Measurements from ENCODE around the gene NUPR1. TPM values are rescaled to one million over a fixed set of nuclear protein-coding genes. Genes with fewer than 3 reads are reported as not detected.

Gene NUPR1
- total RNA-seq, 4 donors from 2014 or later, result 20.2 to 56.4 (median 40.1) TPM

DNA sequence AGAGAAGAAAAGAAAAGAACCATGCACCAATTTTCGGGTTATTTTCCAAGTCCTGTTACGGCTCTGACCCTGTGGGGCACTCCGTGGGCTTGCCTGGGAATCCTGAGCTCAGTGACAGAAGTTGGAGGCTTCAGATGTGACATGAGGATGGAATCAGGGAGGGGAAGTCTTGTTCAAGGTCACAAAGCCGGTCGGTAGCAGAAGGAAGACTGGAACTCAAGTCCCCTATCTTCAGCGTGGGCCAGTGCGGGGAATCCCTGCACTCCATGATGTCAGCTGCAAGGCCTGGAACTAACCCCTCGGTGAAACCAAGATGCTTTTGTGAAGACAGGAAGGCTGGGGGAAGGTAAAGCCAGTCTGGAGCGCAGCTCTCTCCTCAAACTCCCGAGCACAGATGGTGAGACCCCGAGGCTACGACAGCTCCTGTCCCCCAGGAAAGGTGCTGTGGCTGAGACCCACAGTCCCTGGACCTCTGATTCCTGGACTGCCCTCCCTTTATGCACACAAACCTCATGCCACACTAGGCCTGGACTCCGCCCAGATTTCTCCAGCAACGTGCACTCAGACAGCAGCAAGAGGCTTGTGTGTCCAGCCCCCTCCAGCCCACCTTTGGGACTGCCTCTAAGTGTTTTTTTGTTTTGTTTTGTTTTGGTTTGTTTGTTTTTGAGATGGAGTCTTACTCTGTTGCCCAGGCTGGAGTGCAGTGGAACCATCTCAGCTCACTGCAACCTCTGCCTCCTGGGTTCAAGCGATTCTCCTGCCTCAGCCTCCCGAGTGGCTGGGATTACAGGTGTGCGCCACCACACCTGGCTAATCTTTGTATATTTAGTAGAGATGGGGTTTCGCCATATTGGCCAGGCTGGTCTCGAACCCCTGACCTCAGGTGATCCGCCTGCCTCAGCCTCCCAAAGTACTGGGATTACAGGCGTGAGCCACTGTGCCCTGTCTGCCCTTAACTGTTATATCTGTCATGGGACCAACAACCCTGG lies 26.7 kb downstream of the NUPR1 start:
- DNase-seq (ENCODE audit: low spot score) (no peak), ATAC-seq (ENCODE audit: low FRiP score) (no peak)
- TF ChIP-seq, protein P1, sequence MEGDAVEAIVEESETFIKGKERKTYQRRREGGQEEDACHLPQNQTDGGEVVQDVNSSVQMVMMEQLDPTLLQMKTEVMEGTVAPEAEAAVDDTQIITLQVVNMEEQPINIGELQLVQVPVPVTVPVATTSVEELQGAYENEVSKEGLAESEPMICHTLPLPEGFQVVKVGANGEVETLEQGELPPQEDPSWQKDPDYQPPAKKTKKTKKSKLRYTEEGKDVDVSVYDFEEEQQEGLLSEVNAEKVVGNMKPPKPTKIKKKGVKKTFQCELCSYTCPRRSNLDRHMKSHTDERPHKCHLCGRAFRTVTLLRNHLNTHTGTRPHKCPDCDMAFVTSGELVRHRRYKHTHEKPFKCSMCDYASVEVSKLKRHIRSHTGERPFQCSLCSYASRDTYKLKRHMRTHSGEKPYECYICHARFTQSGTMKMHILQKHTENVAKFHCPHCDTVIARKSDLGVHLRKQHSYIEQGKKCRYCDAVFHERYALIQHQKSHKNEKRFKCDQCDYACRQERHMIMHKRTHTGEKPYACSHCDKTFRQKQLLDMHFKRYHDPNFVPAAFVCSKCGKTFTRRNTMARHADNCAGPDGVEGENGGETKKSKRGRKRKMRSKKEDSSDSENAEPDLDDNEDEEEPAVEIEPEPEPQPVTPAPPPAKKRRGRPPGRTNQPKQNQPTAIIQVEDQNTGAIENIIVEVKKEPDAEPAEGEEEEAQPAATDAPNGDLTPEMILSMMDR (IDR thresholded peaks at IDR 0.05), result no peak

DNA sequence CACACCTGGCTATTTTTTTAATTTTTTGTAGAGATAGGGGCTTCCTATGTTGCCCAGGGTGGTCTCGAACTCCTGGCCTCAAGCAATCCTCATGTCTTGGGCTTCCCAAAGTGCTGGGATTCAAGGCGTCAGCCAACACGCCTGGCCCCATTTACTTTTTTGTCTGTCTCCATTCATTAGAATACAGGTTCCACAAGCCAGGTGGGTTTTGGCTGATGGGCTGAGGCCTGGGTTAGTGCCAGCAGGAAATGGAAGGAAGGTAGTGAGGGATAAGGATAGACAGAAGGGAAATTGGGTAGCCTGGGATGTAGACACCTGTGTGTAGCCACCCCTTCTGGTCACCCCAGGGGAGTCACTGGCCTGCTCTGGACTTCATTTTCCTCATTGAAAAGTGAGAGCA lies 27.7 kb downstream of the NUPR1 start:
- DNase-seq (ENCODE audit: low spot score) (no peak), ATAC-seq (ENCODE audit: low FRiP score) (no peak)
- TF ChIP-seq, protein P1 (IDR thresholded peaks at IDR 0.05), result no peak

DNA sequence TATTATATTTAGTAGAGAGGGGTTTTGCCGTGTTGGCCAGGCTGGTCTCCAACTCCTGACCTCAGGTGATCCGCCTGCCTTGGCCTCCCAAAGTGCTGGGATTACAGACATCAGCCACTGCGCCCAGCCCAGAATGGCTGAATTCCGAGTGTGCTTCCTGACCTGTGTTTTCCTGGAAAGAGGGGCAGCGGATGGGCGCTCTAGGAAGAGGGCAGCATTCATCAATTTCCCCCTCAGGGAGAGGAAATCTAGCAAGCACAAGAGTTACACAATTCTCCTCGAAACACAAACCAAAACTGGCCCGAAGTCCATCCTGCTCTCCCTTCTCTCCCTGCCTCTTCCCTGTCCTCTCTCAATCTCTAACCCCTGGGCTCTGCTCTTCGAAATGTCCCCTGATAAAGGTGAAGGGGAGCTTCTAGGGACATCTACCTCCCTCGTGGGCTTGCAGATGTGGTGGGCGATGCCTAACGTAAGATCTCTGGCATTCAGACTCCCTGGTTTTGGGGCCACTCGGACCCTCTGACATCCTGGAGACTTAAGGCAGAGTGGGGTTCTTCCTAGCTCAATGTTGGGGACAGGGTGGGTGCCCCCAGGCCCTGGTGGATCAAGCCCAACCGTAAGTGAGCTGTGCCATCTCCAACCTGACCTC lies 33.2 kb downstream of the NUPR1 start:
- ATAC-seq (ENCODE audit: low FRiP score) (no peak), DNase-seq (ENCODE audit: low spot score) (no peak)
- TF ChIP-seq, protein P1 (IDR thresholded peaks at IDR 0.05), result no peak

DNA sequence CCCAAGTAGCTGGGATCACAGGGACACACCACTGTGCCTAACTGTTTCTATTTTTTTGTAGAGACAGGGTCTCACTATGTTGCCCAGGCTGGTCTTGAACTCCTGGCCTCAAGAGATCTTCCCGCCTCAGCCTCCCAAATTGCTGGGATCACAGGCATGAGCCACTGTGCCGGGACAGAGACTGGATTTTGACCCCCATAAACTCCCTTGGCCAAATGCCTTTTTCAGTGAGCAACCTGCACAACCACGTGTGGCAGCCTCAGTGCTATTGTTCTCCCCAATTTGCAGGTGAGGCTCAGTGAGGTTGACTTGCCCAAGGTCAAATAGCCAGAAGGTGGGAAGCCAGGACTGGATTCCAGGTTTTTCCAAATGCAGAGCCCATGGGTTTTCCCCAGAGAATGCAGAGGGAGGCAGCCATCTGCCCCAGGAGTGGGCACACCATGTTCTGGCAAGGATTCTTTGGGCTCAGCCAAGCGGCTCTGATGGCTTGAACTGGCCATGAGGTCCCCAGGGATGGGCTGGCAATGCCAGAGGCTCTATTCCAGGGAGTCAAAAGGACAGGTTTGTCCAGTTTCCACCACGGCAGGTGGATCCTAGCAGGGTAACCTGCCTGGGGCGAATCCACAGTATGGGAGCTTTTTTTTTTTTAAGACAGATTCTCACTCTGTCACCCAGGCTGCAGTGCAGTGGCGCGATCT lies 33.9 kb downstream of the NUPR1 start:
- TF ChIP-seq, protein P1 (IDR thresholded peaks at IDR 0.05), result no peak
- ATAC-seq (ENCODE audit: low FRiP score), result no peak
- no peak for DNase-seq (ENCODE audit: low spot score)

DNA sequence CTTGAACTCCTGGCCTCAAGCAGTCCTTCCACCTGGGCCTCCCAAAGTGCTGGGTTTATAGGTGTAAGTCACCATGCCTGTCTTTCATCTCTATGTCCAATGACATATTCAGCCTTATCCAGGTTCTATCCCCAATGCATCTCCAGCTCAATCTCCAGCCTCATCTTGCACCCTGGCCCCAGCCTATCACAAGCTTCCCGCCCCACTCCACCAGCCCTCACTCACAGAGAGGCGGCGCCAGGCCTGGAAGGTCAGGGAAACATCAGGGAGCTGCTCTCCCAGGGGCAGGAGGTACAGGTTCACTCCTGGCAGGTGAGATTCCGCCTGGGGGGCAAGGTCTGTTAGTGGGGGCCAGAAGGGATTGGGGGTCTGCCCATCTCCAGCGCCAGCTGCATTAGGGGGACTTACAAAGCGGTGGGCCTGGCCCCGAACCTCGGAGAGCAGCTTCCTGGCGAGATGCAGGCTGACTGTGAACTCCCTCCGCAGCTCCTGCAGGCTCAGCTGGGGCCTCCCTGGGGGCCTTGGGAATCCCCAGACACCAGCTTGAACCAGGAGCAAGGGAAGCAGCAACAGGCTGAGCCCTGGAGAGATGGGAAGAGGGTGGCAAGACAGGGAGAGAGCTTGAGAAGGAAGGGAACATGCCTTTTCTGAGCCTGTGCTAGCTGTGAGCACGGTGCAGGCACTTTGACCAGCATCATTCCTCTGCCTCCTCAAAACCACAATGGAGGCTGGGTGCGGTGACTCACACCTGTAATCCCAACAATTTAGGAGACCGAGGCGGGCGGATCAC lies 35.1 kb downstream of the NUPR1 start:
- ATAC-seq (ENCODE audit: low FRiP score) (no peak), DNase-seq (ENCODE audit: low spot score) (no peak)
- TF ChIP-seq, protein P1 (IDR thresholded peaks at IDR 0.05), result no peak

DNA sequence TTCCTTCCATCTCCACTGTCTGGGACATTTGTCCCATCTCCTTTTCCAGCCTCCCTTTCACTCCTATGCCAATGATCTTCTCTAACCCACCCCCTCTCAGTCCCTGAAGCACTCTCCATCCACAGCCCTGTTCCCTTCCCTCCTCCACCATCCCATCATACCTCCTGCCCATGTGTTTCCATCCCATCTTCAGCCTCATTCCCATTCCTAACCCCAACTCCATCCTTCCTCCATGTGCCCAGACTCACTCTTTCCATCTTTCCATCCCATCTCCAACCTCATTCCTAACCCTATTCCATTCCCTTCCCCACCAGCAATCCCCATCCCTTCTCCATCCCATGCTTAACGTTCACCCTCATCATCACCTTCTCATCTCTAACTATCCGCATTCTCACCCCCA lies 36.5 kb downstream of the NUPR1 start:
- no peak for ATAC-seq (ENCODE audit: low FRiP score)
- TF ChIP-seq, protein P1 (IDR thresholded peaks at IDR 0.05), result no peak
- no peak for DNase-seq (ENCODE audit: low spot score)

Data from omental fat pad (tissue), 4 donors.